Activated CD8-positive, alpha-beta memory T cell treated with anti-CD3 and anti-CD28 coated beads for 24 hours (primary cell): Measurements from ENCODE around the gene ANKZF1.
"Not testable (repeated sequence)": the region's sequence is repeated elsewhere in the genome, so short reads cannot be mapped to it uniquely, and the experiment has no call there.

ENCODE experiments used
- DNase-seq: peaks from one replicate; pipeline ENCODE4 v3.0.0-alpha.2; 2020

The ANKZF1 gene

GRCh38 chr2:219230059-219230540 is 494 bp downstream of the ANKZF1 start:
- peak; percentile 79 for DNase-seq

GRCh38 chr2:219234331-219234730 is 4.7 kb downstream of the ANKZF1 start:
- DNase-seq, result no peak

- no peak for DNase-seq
Measured at GRCh38 chr2:219243291-219243761, 13.7 kb downstream of the ANKZF1 start.

GRCh38 chr2:219244789-219245147 is 15.2 kb downstream of the ANKZF1 start:
- no peak for DNase-seq

GRCh38 chr2:219245148-219245898 is 15.7 kb downstream of the ANKZF1 start, which contains the start of the genes GLB1L and STK16:
Gene GLB1L (minus strand): TSS chr2:219245444. CDS start chr2:219243573, 1,871 bp downstream.
Gene STK16 (plus strand): TSS chr2:219245479. CDS start chr2:219246000, 521 bp downstream.
- peak; percentile 97 for DNase-seq

GRCh38 chr2:219245899-219246230 is 16.3 kb downstream of the ANKZF1 start:
- no peak for DNase-seq

GRCh38 chr2:219246559-219246958 is 17.0 kb downstream of the ANKZF1 start:
- no peak for DNase-seq

GRCh38 chr2:219247678-219248642 is 18.4 kb downstream of the ANKZF1 start:
- DNase-seq, result peak; percentile 79

GRCh38 chr2:219248845-219249202 is 19.2 kb downstream of the ANKZF1 start:
- DNase-seq, result no peak

- DNase-seq, result no peak
Measured at GRCh38 chr2:219249203-219249980, 19.8 kb downstream of the ANKZF1 start.

GRCh38 chr2:219250049-219250781 is 20.6 kb downstream of the ANKZF1 start:
- no peak for DNase-seq

- DNase-seq, result no peak
Measured at GRCh38 chr2:219251656-219252055, 22.1 kb downstream of the ANKZF1 start.

GRCh38 chr2:219252084-219252483 is 22.5 kb downstream of the ANKZF1 start:
- DNase-seq, result peak; percentile 70

- DNase-seq, result peak; percentile 77
Measured at GRCh38 chr2:219252570-219252899, 22.9 kb downstream of the ANKZF1 start.

GRCh38 chr2:219252900-219253752 is 23.5 kb downstream of the ANKZF1 start, which contains the start of gene TUBA4B:
Gene TUBA4B (plus strand): TSS chr2:219253243. CDS start chr2:219253408, 165 bp downstream.
- peak; percentile 75 for DNase-seq

GRCh38 chr2:219253753-219254589 is 24.4 kb downstream of the ANKZF1 start, which contains the start of gene TUBA4A:
Gene TUBA4A (minus strand): TSS chr2:219253918. CDS start chr2:219253858, 60 bp downstream.
- DNase-seq, result peak; percentile 95

- DNase-seq, result peak; percentile 83
Measured at GRCh38 chr2:219254590-219255201, 25.1 kb downstream of the ANKZF1 start.

GRCh38 chr2:219258942-219259341 is 29.3 kb downstream of the ANKZF1 start:
- not testable (repeated sequence) for DNase-seq
